Posterior vena cava (tissue), 2 donors: Measurements from ENCODE around the gene SBK1. TPM values are rescaled to one million over a fixed set of nuclear protein-coding genes. Genes with fewer than 3 reads are reported as not detected.

Source experiments
- total RNA-seq, 2 donors: library from RNA; stranded (reverse); fragmentation: NEBNext Ultra II Directional; extraction: Animal tissue kit (Norgen Biotek cat#: 25700); gene quantifications; one replicate each; pipeline ENCODE4 v1.2.1, GENCODE V29; 2021
- donor health status: DM: yes; HTN: yes; CAD: no.
- donor health status: DM: yes; HTN: yes; CAD: no.

Gene SBK1
- total RNA-seq, 2 donors from 2014 or later = 0.05 to 0.09 TPM

Other genes starting within 250 kb of the SBK1 start
- not detected for gene GSG1L, start 228.8 kb upstream of the SBK1 start, total RNA-seq
- gene XPO6, start 80.6 kb upstream of the SBK1 start, total RNA-seq = 10 to 100 TPM; 86.9 to 99.7 TPM
- gene NPIPB6, start 71.0 kb downstream of the SBK1 start, total RNA-seq = 1 to 10 TPM; 1.5 to 3.4 TPM
- 10 to 100 TPM; 42.2 to 70.3 TPM for gene EIF3CL, start 111.3 kb downstream of the SBK1 start, total RNA-seq
- not detected for gene NPIPB7, start 179.8 kb downstream of the SBK1 start, total RNA-seq
- 10 to 100 TPM; 15.7 to 22.8 TPM for gene CLN3, start 199.5 kb downstream of the SBK1 start, total RNA-seq
- 1 to 10 TPM; 2.1 to 2.7 TPM for gene APOBR, start 202.1 kb downstream of the SBK1 start, total RNA-seq
- gene IL27, start 214.3 kb downstream of the SBK1 start, total RNA-seq = not detected
- 100 to 1,000 TPM in 1 of 2 donors, 10 to 100 TPM in 1; 95.3 to 159 TPM for gene NUPR1, start 246.4 kb downstream of the SBK1 start, total RNA-seq